ENCODE measurements around the gene ARAP2.

- TF ChIP-seq CTCF (conservative IDR thresholded peaks at IDR 0.05; ENCODE audit: low read length) = no peak
- TF ChIP-seq EZH2phosphoT487 (IDR thresholded peaks at IDR 0.05; ENCODE audit: borderline replicate concordance, low read depth, low read length) = no peak
Observed at GRCh38 chr4:36168127-36168878, 76.0 kb downstream of the ARAP2 start.
